ENCODE results near the gene UFL1. TPM values are rescaled to one million over a fixed set of nuclear protein-coding genes. Genes with fewer than 3 reads are reported as not detected.

Gene UFL1
- polyA plus RNA-seq, 2 of the 4 experiments (the other 2 are of a cell fraction), result 8.8 to 12.0 TPM

- Histone ChIP-seq H3K27ac (no peak overlapping the region), H3K9me3 (no peaks in the 10 kb centered on the region; the same call in 2 of the 3 replicates), H3K4me1 (no peaks in the 10 kb centered on the region), H3K4me3 (no peak overlapping the region), H3K4me2 (no peak overlapping the region)
- DNase-seq (ENCODE audit: low read depth in 1 of 2, low spot score in 1 of 2), result no peak
- WGBS (ENCODE audit: missing lambda C conversion rate), result 39% methylated on average over 3 of the region's 3 CpGs
- no peak for FAIRE-seq
- POLR2A ChIA-PET, result no interaction called here
- no peak for ATAC-seq
- CTCF ChIA-PET, result no interaction called here
- TF ChIP-seq SREBF2 (IDR thresholded peaks at IDR 0.05) (no peak), RNF2 (IDR thresholded peaks at IDR 0.05; ENCODE audit: borderline replicate concordance, low read depth) (no peak), FOXS1 (CRISPR knock-in tag; IDR thresholded peaks at IDR 0.05) (no peak), ZFP36 (IDR thresholded peaks at IDR 0.05; ENCODE audit: borderline replicate concordance, partially characterized antibody) (no peak), RAD21 (conservative IDR thresholded peaks at IDR 0.05 in 1 of 2, IDR thresholded peaks at IDR 0.05 in 1 of 2) (no peak), CBX8 (IDR thresholded peaks at IDR 0.05) (no peak), HOXB13 (CRISPR knock-in tag; IDR thresholded peaks at IDR 0.05; ENCODE audit: low read depth) (no peak), REST (IDR thresholded peaks at IDR 0.05) (no peak), CEBPB (IDR thresholded peaks at IDR 0.05) (no peak), EHMT2 (IDR thresholded peaks at IDR 0.05; ENCODE audit: low read depth) (no peak)
These were observed 53.8 kb downstream of the UFL1 start for GRCh38 chr6:96575359-96575758.

DNA sequence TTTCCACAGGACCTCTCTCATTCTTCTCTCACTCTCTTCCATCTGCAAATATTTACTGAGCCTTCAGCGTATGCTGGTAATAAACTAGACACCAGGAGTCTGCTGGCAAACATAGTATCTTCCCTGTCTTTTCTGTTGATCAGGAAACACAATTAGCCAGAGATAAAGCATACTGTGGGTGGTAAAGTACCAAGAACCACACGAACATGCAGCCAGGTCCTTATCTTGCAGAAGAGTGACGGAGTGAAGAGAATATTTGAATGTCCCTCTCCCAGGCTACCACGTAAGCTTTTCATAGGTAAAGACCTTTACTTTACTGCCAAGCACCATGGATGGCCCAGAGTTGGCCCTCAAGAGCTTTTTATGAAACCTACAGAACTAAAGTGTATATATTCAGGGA lies 54.6 kb downstream of the UFL1 start:
- Histone ChIP-seq H3K4me3 (no peak overlapping the region), H3K4me1 (no peaks in the 10 kb centered on the region), H3K9me3 (no peaks in the 10 kb centered on the region), H3K27ac (no peak overlapping the region), H3K4me2 (no peak overlapping the region)
- FAIRE-seq, result no peak
- no peak for ATAC-seq
- TF ChIP-seq, protein P1, sequence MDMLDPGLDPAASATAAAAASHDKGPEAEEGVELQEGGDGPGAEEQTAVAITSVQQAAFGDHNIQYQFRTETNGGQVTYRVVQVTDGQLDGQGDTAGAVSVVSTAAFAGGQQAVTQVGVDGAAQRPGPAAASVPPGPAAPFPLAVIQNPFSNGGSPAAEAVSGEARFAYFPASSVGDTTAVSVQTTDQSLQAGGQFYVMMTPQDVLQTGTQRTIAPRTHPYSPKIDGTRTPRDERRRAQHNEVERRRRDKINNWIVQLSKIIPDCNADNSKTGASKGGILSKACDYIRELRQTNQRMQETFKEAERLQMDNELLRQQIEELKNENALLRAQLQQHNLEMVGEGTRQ (IDR thresholded peaks at IDR 0.05), result no peak
- no peak for TF ChIP-seq BCL3 (IDR thresholded peaks at IDR 0.05)
- no peak for TF ChIP-seq BHLHE40 (IDR thresholded peaks at IDR 0.05; ENCODE audit: low read depth, low read length)
- no peak for TF ChIP-seq POLR2AphosphoS2 (conservative IDR thresholded peaks at IDR 0.05; ENCODE audit: low read length)
- no peak for TF ChIP-seq JUNB (IDR thresholded peaks at IDR 0.05)
- no peak for TF ChIP-seq MAFK (IDR thresholded peaks at IDR 0.05; ENCODE audit: partially characterized antibody)
- no peak for TF ChIP-seq RARB (CRISPR knock-in tag; IDR thresholded peaks at IDR 0.05)
- TF ChIP-seq CBX8 (IDR thresholded peaks at IDR 0.05), result no peak
- TF ChIP-seq HMGXB4 (CRISPR knock-in tag; IDR thresholded peaks at IDR 0.05; ENCODE audit: borderline replicate concordance), result no peak
- no peak for TF ChIP-seq ESRRA (IDR thresholded peaks at IDR 0.05; ENCODE audit: borderline replicate concordance, low read length)
- TF ChIP-seq GATA3 (IDR thresholded peaks at IDR 0.05; ENCODE audit: borderline replicate concordance), result no peak
- CTCF ChIA-PET, result no interaction called here
- POLR2A ChIA-PET, result no interaction called here
- no peak for DNase-seq (ENCODE audit: low read depth in 1 of 2, low spot score in 1 of 2)
- 9% methylated on average over 4 of the region's 4 CpGs for WGBS (ENCODE audit: missing lambda C conversion rate)
